GM21367 (cell line): ENCODE data around the gene WBP4.
A peak's percentile ranks its signal among the peaks of the same experiment; 100 is the strongest.
"Not testable (repeated sequence)": the region's sequence is repeated elsewhere in the genome, so short reads cannot be mapped to it uniquely, and the experiment has no call there.

ENCODE experiments used
- ATAC-seq: cut with Tn5 transposase; IDR thresholded peaks from one replicate; pipeline ENCODE4 v1.9.1; 2021; ENCODE audit not compliant: unreplicated experiment

WBP4 gene

GRCh38 chr13:41075485-41075884 is 14.2 kb downstream of the WBP4 start:
- ATAC-seq: no peak

- no peak for ATAC-seq
Measured at GRCh38 chr13:41077475-41077874, 16.2 kb downstream of the WBP4 start.

GRCh38 chr13:41079725-41080124 is 18.4 kb downstream of the WBP4 start:
- no peak for ATAC-seq

GRCh38 chr13:41085961-41086585 is 24.8 kb downstream of the WBP4 start:
- ATAC-seq: no peak

GRCh38 chr13:41095681-41096080 is 34.4 kb downstream of the WBP4 start:
- ATAC-seq: not testable (repeated sequence)

- ATAC-seq: no peak
Measured at GRCh38 chr13:41098761-41099160, 37.5 kb downstream of the WBP4 start.

- no peak for ATAC-seq
Measured at GRCh38 chr13:41099986-41100385, 38.7 kb downstream of the WBP4 start.

GRCh38 chr13:41107104-41107571 is 45.8 kb downstream of the WBP4 start:
- ATAC-seq: no peak

- ATAC-seq: no peak
Measured at GRCh38 chr13:41107584-41108014, 46.3 kb downstream of the WBP4 start.

GRCh38 chr13:41111454-41111853 is 50.1 kb downstream of the WBP4 start:
- ATAC-seq: no peak

- no peak for ATAC-seq
Measured at GRCh38 chr13:41117869-41118268, 56.6 kb downstream of the WBP4 start.

- ATAC-seq: no peak
Measured at GRCh38 chr13:41122838-41123237, 61.5 kb downstream of the WBP4 start.

- ATAC-seq: no peak
Measured at GRCh38 chr13:41127701-41128100, 66.4 kb downstream of the WBP4 start.

- no peak for ATAC-seq
Measured at GRCh38 chr13:41130356-41130755, 69.0 kb downstream of the WBP4 start.

- not testable (repeated sequence) for ATAC-seq
Measured at GRCh38 chr13:41131189-41131588, 69.9 kb downstream of the WBP4 start.

GRCh38 chr13:41131660-41132511 is 70.6 kb downstream of the WBP4 start:
- ATAC-seq: not testable (repeated sequence)

GRCh38 chr13:41132512-41133152 is 71.3 kb downstream of the WBP4 start, which contains the start of gene KBTBD6:
TSS of gene KBTBD6 (minus strand) at chr13:41132802. CDS start at chr13:41132511, 291 bp downstream.
- peak; percentile 94 for ATAC-seq
